Globus pallidus (tissue), 1 donor: ENCODE results near the gene KIAA1210.
"Not testable (repeated sequence)": the region's sequence is repeated elsewhere in the genome, so short reads cannot be mapped to it uniquely, and the experiment has no call there.

ENCODE experiments used
- DNase-seq: peaks from one replicate; pipeline ENCODE4 v3.0.0-alpha.2; 2015; ENCODE audit warnings: low spot score

The KIAA1210 gene

GRCh38 chrX:119036107-119037029 lies 91.2 kb downstream of the KIAA1210 start:
- no peak for DNase-seq

DNA sequence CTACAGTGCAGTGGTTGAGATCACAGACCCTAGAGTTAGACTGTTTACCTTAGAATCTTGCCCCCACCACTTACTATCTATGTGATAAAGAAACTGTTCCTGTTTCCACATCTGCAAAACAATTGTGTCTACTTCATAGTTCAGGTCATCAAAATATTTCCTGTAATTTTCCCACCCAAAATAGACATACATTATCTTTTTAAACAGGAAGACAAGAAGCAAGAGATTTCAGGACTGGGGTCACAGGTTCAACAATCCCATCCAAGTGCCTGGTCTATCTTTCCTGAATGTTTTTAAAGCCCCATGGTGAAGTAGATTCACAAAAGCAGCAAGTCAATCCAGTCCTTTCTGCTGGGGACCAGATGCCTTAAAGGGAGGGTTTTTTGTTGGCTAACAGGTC lies 96.6 kb downstream of the KIAA1210 start:
- no peak for DNase-seq

GRCh38 chrX:119029656-119030055 lies 98.0 kb downstream of the KIAA1210 start:
- not testable (repeated sequence) for DNase-seq

- DNase-seq = no peak
These were observed 98.8 kb downstream of the KIAA1210 start for GRCh38 chrX:119028733-119029330.
